Activated naive CD4-positive, alpha-beta T cell treated with anti-CD3 and anti-CD28 coated beads, Interleukin-2, amount 10 ng/mL, durations not matched to agents 7 days and 5 days (primary cell): ENCODE results near the gene SARS1.

Experiments used
- CTCF ChIA-PET: fragments of 350-600 bp; sonication (Branson Sonifier 250); formaldehyde crosslinking; loops from one replicate; lab custom pipeline; 2021; ENCODE audit warnings: antibody characterized with exemption; lab: Charles Lee
- DNase-seq: peaks from one replicate; pipeline ENCODE4 v3.0.0-alpha.2; 2020
- H3K27ac Mint-ChIP-seq: one replicate; pipeline ENCODE4 v1.8.0; 2021; ENCODE audit warnings: mild to moderate bottlenecking, moderate library complexity, mixed read lengths
- H3K27me3 Mint-ChIP-seq: one replicate; pipeline ENCODE4 v1.8.0; 2021; ENCODE audit warnings: mild to moderate bottlenecking, mixed read lengths
- H3K36me3 Mint-ChIP-seq: one replicate; pipeline ENCODE4 v1.8.0; 2021; ENCODE audit warnings: mixed read lengths
- H3K4me1 Mint-ChIP-seq: one replicate; pipeline ENCODE4 v1.8.0; 2021; ENCODE audit warnings: mixed read lengths
- H3K4me3 Mint-ChIP-seq: one replicate; pipeline ENCODE4 v1.8.0; 2021; ENCODE audit warnings: mild to moderate bottlenecking, moderate library complexity, mixed read lengths
- H3K9me3 Mint-ChIP-seq: one replicate; pipeline ENCODE4 v1.8.0; 2021; ENCODE audit warnings: mixed read lengths

SARS1 gene

GRCh38 chr1:109198745-109199144 lies 15.0 kb upstream of the SARS1 start:
- Mint-ChIP-seq H3K36me3 (no peaks in the 10 kb centered on the region), H3K9me3 (no peaks in the 10 kb centered on the region), H3K4me1 (peaks cover 14% of the 10 kb centered on the region), H3K27ac (no peak overlapping the region), H3K27me3 (peaks cover 16% of the 10 kb centered on the region), H3K4me3 (no peak overlapping the region)
- DNase-seq: no peak
- CTCF ChIA-PET: interaction anchor here (0.7 to 4.7 kb wide), 11 partner anchors 8 to 536 kb away, joined by 3 to 37 read pairs (median 5); partner anchors contain the start of genes SARS1 and SORT1

DNA sequence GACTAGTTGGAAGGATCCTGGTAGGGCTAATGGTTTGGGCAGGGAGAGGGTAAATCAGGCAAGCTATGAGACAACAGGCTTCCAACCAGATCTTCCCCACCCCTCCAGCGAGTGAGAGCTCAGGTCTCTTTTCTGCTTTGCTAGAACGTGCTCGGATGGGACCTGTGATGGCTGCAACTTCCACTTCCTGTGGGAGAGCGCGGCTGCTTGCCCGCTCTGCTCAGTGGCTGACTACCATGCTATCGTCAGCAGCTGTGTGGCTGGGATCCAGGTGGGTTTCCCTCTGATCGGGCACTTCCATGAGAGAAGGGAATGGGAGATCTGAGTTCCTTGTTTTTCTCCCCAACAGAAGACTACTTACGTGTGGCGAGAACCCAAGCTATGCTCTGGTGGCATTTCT lies 14.0 kb upstream of the SARS1 start:
- DNase-seq: peak; percentile 42
- Mint-ChIP-seq H3K9me3 (no peaks in the 10 kb centered on the region), H3K27ac (peak overlapping the region; percentile 7), H3K4me3 (no peak overlapping the region), H3K36me3 (no peaks in the 10 kb centered on the region), H3K4me1 (peaks cover 14% of the 10 kb centered on the region), H3K27me3 (peaks cover 16% of the 10 kb centered on the region)
- CTCF ChIA-PET: interaction anchor here (1.1 to 4.7 kb wide), 11 partner anchors 8 to 333 kb away, joined by 3 to 37 read pairs (median 5); partner anchors contain the start of genes SARS1 and SORT1

GRCh38 chr1:109201123-109201703 lies 12.5 kb upstream of the SARS1 start:
- no peaks in the 10 kb centered on the region for H3K9me3 Mint-ChIP-seq
- H3K4me3 Mint-ChIP-seq: no peak overlapping the region
- H3K27me3 Mint-ChIP-seq: peaks cover 16% of the 10 kb centered on the region
- H3K36me3 Mint-ChIP-seq: no peaks in the 10 kb centered on the region
- peak; percentile 62 for DNase-seq
- no peak overlapping the region for H3K27ac Mint-ChIP-seq
- H3K4me1 Mint-ChIP-seq: peaks cover 14% of the 10 kb centered on the region
- CTCF ChIA-PET: interaction anchor here (0.7 to 4.7 kb wide), 12 partner anchors 10 to 331 kb away, joined by 3 to 37 read pairs (median 4); partner anchors contain the start of genes SARS1 and SORT1

DNA sequence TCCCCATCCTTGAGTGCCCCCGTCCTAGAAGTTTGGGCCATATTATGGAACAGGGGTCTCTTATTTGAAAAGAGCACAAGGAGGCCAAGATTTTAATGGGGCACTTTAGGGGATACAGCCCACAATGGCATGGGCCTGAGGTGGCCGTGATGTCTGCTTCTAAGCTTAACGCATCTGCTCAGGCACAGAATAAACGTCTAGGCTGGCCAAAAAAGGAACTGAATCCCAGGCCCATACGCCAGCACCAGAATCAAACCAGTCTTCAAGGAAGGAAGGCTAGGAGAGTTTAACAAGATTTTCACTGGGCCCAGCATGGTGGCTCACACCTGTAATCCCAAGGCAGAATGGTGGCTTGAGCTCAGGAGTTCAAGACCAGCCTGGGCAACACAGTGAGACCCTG lies 9.2 kb upstream of the SARS1 start:
- Mint-ChIP-seq H3K4me3 (no peak overlapping the region), H3K9me3 (no peaks in the 10 kb centered on the region), H3K4me1 (peaks cover 13% of the 10 kb centered on the region), H3K36me3 (no peaks in the 10 kb centered on the region), H3K27ac (no peak overlapping the region), H3K27me3 (peaks cover 16% of the 10 kb centered on the region)
- no peak for DNase-seq
- CTCF ChIA-PET: interaction anchor here (1.1 to 1.7 kb wide), 2 partner anchors 60 to 285 kb away, joined by 3 to 5 read pairs; no protein-coding TSS in a partner anchor

- peaks cover 18% of the 10 kb centered on the region for H3K27me3 Mint-ChIP-seq
- H3K4me1 Mint-ChIP-seq: peaks cover 5% of the 10 kb centered on the region
Measured at GRCh38 chr1:109206339-109206738, 7.4 kb upstream of the SARS1 start.

GRCh38 chr1:109207467-109208103 lies 6.1 kb upstream of the SARS1 start:
- no peak for DNase-seq
- Mint-ChIP-seq H3K36me3 (no peaks in the 10 kb centered on the region), H3K4me1 (peaks cover 5% of the 10 kb centered on the region), H3K27ac (no peak overlapping the region), H3K9me3 (no peaks in the 10 kb centered on the region), H3K27me3 (peaks cover 22% of the 10 kb centered on the region), H3K4me3 (no peak overlapping the region)
- CTCF ChIA-PET: interaction anchor here (1.2 to 2.1 kb wide), 3 partner anchors 8 to 325 kb away, joined by 3 to 5 read pairs (median 4); no protein-coding TSS in a partner anchor

More at GRCh38 chr1:109206339-109206738, 7.4 kb upstream of the SARS1 start:
- CTCF ChIA-PET: interaction anchor here (1.2 kb wide), 1 partner anchor 106 kb away, joined by 3 read pairs; no protein-coding TSS in a partner anchor
- Mint-ChIP-seq H3K27ac (no peak overlapping the region), H3K4me3 (no peak overlapping the region), H3K36me3 (no peaks in the 10 kb centered on the region), H3K9me3 (no peaks in the 10 kb centered on the region)
- DNase-seq: no peak

- no peak overlapping the region for H3K4me3 Mint-ChIP-seq
- H3K4me1 Mint-ChIP-seq: peaks cover 8% of the 10 kb centered on the region
- H3K36me3 Mint-ChIP-seq: no peaks in the 10 kb centered on the region
- peaks cover 19% of the 10 kb centered on the region for H3K27me3 Mint-ChIP-seq
- H3K9me3 Mint-ChIP-seq: no peaks in the 10 kb centered on the region
- CTCF ChIA-PET: interaction anchor here (1.7 to 2.1 kb wide), 2 partner anchors 9 to 324 kb away, joined by 4 to 5 read pairs; no protein-coding TSS in a partner anchor
- DNase-seq: no peak
- no peak overlapping the region for H3K27ac Mint-ChIP-seq
Measured at GRCh38 chr1:109208394-109208793, 5.3 kb upstream of the SARS1 start.

GRCh38 chr1:109208836-109209463 lies 4.8 kb upstream of the SARS1 start:
- CTCF ChIA-PET: interaction anchor here (1.7 to 2.1 kb wide), 2 partner anchors 10 to 324 kb away, joined by 4 to 5 read pairs; no protein-coding TSS in a partner anchor
- Mint-ChIP-seq H3K4me3 (no peak overlapping the region), H3K27ac (no peak overlapping the region)

DNA sequence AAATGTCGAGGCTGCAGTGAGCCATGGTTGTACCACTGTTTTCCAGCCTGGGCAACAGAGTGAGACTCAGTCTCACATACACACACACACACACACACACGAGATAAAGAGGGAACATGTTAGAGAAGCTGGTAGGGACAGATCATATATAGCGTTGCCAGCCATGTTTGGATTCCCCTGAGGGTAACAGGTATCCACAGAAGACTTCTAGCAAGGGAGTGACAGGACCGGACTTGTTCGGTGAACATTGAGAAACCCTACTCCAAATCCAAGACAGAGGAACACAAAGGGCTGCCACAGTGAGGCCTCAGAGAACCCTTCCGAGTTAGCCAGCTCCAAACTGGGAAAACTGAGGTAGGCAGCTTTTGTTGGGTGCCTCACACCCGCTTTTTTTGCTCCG lies 3.7 kb upstream of the SARS1 start:
- Mint-ChIP-seq H3K4me3 (no peak overlapping the region), H3K9me3 (no peaks in the 10 kb centered on the region), H3K27me3 (peaks cover 23% of the 10 kb centered on the region), H3K27ac (no peak overlapping the region), H3K4me1 (peaks cover 19% of the 10 kb centered on the region), H3K36me3 (peaks cover 11% of the 10 kb centered on the region)
- CTCF ChIA-PET: no interaction called here
- no peak for DNase-seq

More at GRCh38 chr1:109208836-109209463, 4.8 kb upstream of the SARS1 start:
- peaks cover 10% of the 10 kb centered on the region for H3K4me1 Mint-ChIP-seq
- no peaks in the 10 kb centered on the region for H3K9me3 Mint-ChIP-seq
- no peaks in the 10 kb centered on the region for H3K36me3 Mint-ChIP-seq
- peaks cover 20% of the 10 kb centered on the region for H3K27me3 Mint-ChIP-seq
- no peak for DNase-seq

DNA sequence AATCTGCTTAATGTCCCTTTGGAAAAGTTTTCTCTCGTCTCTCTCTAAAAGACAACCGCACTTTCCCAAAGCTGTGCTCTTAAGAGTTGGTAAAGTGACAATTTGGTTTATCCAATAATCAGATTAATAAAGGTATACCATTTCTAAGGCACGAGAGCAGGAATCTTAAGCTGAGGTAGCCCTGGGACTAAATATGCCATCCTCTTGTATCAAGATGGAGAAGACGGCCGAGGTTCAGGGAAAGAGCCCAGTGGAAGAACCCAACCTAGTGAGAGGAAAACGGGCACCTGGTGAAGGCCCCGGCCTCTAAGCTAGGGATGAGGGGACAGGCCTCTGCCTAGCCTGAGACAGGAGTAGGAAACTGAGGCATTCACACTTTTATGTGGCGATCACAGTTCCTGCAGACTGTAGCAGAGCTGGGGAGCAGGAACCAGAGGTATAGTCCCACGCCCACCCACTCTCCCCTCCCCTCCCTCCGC lies 334 bp upstream of the SARS1 start:
- Mint-ChIP-seq H3K27ac (peak overlapping the region; percentile 95), H3K9me3 (no peaks in the 10 kb centered on the region), H3K27me3 (peaks cover 21% of the 10 kb centered on the region), H3K36me3 (peaks cover 32% of the 10 kb centered on the region), H3K4me1 (peaks cover 36% of the 10 kb centered on the region), H3K4me3 (peak overlapping the region; percentile 99)
- CTCF ChIA-PET: interaction anchor here (1.0 to 2.7 kb wide), 5 partner anchors 10 to 101 kb away, joined by 3 to 16 read pairs (median 5); a partner anchor contains a TSS
- no peak for DNase-seq

- CTCF ChIA-PET: interaction anchor here (0.7 to 2.7 kb wide), 4 partner anchors 9 to 318 kb away, joined by 3 to 16 read pairs (median 5); no protein-coding TSS in a partner anchor
- Mint-ChIP-seq H3K4me1 (peaks cover 40% of the 10 kb centered on the region), H3K9me3 (no peaks in the 10 kb centered on the region), H3K4me3 (peak overlapping the region; percentile 99), H3K27me3 (peaks cover 16% of the 10 kb centered on the region), H3K27ac (peak overlapping the region; percentile 95), H3K36me3 (peaks cover 40% of the 10 kb centered on the region)
- peak; percentile 56 for DNase-seq
Measured at GRCh38 chr1:109214695-109215623, 1.2 kb downstream of the SARS1 start.

- CTCF ChIA-PET: no interaction called here
- no peak for DNase-seq
- Mint-ChIP-seq H3K4me3 (no peak overlapping the region), H3K9me3 (no peaks in the 10 kb centered on the region), H3K36me3 (peaks cover 46% of the 10 kb centered on the region), H3K27ac (no peak overlapping the region), H3K4me1 (peaks cover 42% of the 10 kb centered on the region), H3K27me3 (peaks cover 10% of the 10 kb centered on the region)
Measured at GRCh38 chr1:109216662-109217061, 2.9 kb downstream of the SARS1 start.

- Mint-ChIP-seq H3K27ac (no peak overlapping the region), H3K4me3 (no peak overlapping the region), H3K9me3 (no peaks in the 10 kb centered on the region), H3K36me3 (peaks cover 59% of the 10 kb centered on the region), H3K4me1 (peaks cover 38% of the 10 kb centered on the region), H3K27me3 (peaks cover 5% of the 10 kb centered on the region)
- DNase-seq: no peak
- CTCF ChIA-PET: interaction anchor here (1.0 kb wide), 1 partner anchor 314 kb away, joined by 3 read pairs; no protein-coding TSS in a partner anchor
Measured at GRCh38 chr1:109218516-109218915, 4.8 kb downstream of the SARS1 start.
